Natural killer cell (primary cell): ENCODE results near the gene ATAD3B. TPM values are rescaled to one million over a fixed set of nuclear protein-coding genes. Genes with fewer than 3 reads are reported as not detected.

Experiments
- ATAC-seq, 3 donors: fragments of 150-1000 bp in 2 of 3; fragments of 200-7000 bp in 1 of 3; cut with Tn5 transposase; 1 replicate in 1 of 3; 2 replicates in 2 of 3; pipeline ENCODE4 v1.10.0; 2021; ENCODE audit warnings: mild to moderate bottlenecking in 2 of 3, moderate library complexity in 2 of 3
- DNase-seq, 2 donors: peaks; one replicate each; pipeline versions ENCODE4 v3.0.0 to v3.0.0-alpha.2; 2013 to 2021; ENCODE audit warnings: mixed read lengths in 1 of 2
- H3K27ac ChIP-seq: one replicate; pipeline ENCODE4 v1.5.1; 2013; ENCODE audit warnings: mild to moderate bottlenecking, low read length
- H3K27me3 ChIP-seq: one replicate; pipeline ENCODE4 v1.6.1; 2013; ENCODE audit warnings: low read length; ENCODE audit not compliant: control insufficient read depth, insufficient read depth
- H3K36me3 ChIP-seq: one replicate; pipeline ENCODE4 v1.6.1; 2013; ENCODE audit warnings: low read length; ENCODE audit not compliant: control insufficient read depth, insufficient read depth
- H3K4me1 ChIP-seq: one replicate; pipeline ENCODE4 v1.6.1; 2013; ENCODE audit warnings: low read length; ENCODE audit not compliant: control insufficient read depth, insufficient read depth
- H3K4me3 ChIP-seq: one replicate; pipeline ENCODE4 v1.5.1; 2013; ENCODE audit warnings: low read length
- H3K9me3 ChIP-seq: one replicate; pipeline ENCODE4 v1.6.1; 2013; ENCODE audit warnings: low read length; ENCODE audit not compliant: control insufficient read depth, insufficient read depth
- H3K27ac Mint-ChIP-seq, 2 donors: one replicate each; pipeline ENCODE4 v1.8.0; 2022; ENCODE audit warnings: mild to moderate bottlenecking in 2 of 2, mixed read lengths in 2 of 2, moderate library complexity in 1 of 2
- H3K27me3 Mint-ChIP-seq, 2 donors: one replicate each; pipeline ENCODE4 v1.8.0; 2022; ENCODE audit warnings: low read depth in 2 of 2, mixed read lengths in 2 of 2
- H3K36me3 Mint-ChIP-seq: one replicate; pipeline ENCODE4 v1.8.0; 2022; ENCODE audit warnings: mixed read lengths
- H3K4me1 Mint-ChIP-seq, 2 donors: one replicate each; pipeline ENCODE4 v1.8.0; 2022; ENCODE audit warnings: mixed read lengths in 2 of 2
- H3K4me3 Mint-ChIP-seq: one replicate; pipeline ENCODE4 v1.8.0; 2022; ENCODE audit warnings: mild to moderate bottlenecking, moderate library complexity, mixed read lengths
- H3K9me3 Mint-ChIP-seq, 2 donors: one replicate each; pipeline ENCODE4 v1.8.0; 2022; ENCODE audit warnings: mixed read lengths in 2 of 2
- WGBS: methylation state at CpG from one replicate; pipeline ENCODE4 v1.1.7; 2013; ENCODE audit warnings: missing lambda C conversion rate; ENCODE audit not compliant: insufficient coverage; 5-methylcytosine and 5-hydroxymethylcytosine counted together
- intact Hi-C: fragments of 100-400 bp; cut with micrococcal nuclease; formaldehyde crosslinking; loops from one replicate; pipeline ENCODE4 v1.14.2; 2022
- total RNA-seq, 4 donors: library from RNA; stranded (reverse); fragments of 120-200 nt in 1 of 4; gene quantifications; one replicate each; pipeline versions ENCODE4 v1.2.3 to v1.2.4, GENCODE V29; 2013 to 2022
- TF ChIP-seq, protein P1 (sequence below): fragments of 200-600 bp; IDR thresholded peaks from one replicate; pipeline ENCODE4 v1.8.0; 2022; ENCODE audit warnings: antibody characterized with exemption

The ATAD3B gene
- total RNA-seq, 3 donors from 2014 or later (not counting 1 experiment from before 2014, with no cell fraction given) = 31.9 to 52.4 (median 42.9) TPM

DNA sequence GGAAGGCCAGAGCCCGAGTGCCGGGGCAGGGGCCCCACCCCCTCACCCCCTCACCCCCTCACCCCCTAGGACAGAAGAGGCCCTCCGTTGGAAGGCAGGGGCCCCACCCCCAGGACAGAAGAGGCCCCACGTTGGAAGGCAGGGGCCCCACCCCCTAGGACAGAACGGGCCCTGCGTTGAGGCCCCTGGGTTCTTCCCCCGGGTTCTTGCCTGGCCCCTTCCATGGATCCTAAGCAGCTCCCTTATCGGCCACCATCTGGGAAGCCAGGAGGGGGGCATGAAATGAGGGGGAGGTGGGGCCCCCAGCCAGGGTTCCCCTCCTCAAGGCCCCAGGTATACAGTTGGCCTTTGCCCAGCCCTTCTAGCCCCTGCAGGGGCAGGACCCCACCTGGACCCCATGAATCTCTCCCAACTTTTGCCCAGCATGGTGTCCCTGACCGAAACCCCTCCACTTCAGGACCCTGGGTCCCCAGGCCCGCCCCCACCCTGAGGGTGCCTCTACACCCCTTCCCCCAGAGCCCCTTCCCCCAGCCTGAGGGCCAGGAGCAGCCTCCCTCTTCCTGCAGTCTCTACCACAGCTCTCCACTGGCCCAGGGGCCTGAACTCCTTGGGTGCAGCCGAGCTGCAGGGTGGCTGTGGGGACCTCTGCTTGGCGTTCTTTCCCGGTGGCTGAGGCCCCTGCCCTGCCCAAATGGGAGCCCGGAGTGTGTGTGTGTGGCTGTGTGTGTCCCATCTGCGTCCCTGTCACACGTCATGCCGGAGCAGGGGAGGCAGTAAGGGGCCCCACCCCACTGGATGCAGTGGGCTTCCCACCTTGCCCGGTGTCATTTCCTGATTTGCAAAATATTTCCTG lies 40.3 kb upstream of the ATAD3B start:
- intact Hi-C loops = no loop called here
- Mint-ChIP-seq H3K27me3 (peaks cover 0 to 15% of the 10 kb centered on the region in 2 donors), H3K27ac (no peak overlapping the region), H3K4me3 (no peak overlapping the region), H3K9me3 (no peaks in the 10 kb centered on the region), H3K4me1 (peaks cover 0 to 4% of the 10 kb centered on the region in 2 donors), H3K36me3 (no peaks in the 10 kb centered on the region)
- H3K4me3 ChIP-seq = no peak overlapping the region
- 71% methylated on average over 15 of the region's 18 CpGs for WGBS
- no peaks in the 10 kb centered on the region for H3K9me3 ChIP-seq
- ATAC-seq (no peak), DNase-seq (no peak)
- peaks cover 17% of the 10 kb centered on the region for H3K4me1 ChIP-seq
- no peaks in the 10 kb centered on the region for H3K36me3 ChIP-seq
- no peak overlapping the region for H3K27ac ChIP-seq
- TF ChIP-seq, protein P1, sequence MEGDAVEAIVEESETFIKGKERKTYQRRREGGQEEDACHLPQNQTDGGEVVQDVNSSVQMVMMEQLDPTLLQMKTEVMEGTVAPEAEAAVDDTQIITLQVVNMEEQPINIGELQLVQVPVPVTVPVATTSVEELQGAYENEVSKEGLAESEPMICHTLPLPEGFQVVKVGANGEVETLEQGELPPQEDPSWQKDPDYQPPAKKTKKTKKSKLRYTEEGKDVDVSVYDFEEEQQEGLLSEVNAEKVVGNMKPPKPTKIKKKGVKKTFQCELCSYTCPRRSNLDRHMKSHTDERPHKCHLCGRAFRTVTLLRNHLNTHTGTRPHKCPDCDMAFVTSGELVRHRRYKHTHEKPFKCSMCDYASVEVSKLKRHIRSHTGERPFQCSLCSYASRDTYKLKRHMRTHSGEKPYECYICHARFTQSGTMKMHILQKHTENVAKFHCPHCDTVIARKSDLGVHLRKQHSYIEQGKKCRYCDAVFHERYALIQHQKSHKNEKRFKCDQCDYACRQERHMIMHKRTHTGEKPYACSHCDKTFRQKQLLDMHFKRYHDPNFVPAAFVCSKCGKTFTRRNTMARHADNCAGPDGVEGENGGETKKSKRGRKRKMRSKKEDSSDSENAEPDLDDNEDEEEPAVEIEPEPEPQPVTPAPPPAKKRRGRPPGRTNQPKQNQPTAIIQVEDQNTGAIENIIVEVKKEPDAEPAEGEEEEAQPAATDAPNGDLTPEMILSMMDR = no peak
- peaks cover 20% of the 10 kb centered on the region for H3K27me3 ChIP-seq

- Histone ChIP-seq H3K27me3 (peaks cover 26% of the 10 kb centered on the region), H3K4me3 (no peak overlapping the region), H3K9me3 (no peaks in the 10 kb centered on the region), H3K36me3 (no peaks in the 10 kb centered on the region), H3K27ac (no peak overlapping the region), H3K4me1 (peaks cover 21% of the 10 kb centered on the region)
- WGBS = 69% methylated on average over 3 of the region's 5 CpGs
- TF ChIP-seq, protein P1 = no peak
- Mint-ChIP-seq H3K27me3 (peaks cover 0 to 15% of the 10 kb centered on the region in 2 donors), H3K9me3 (no peaks in the 10 kb centered on the region), H3K4me3 (no peak overlapping the region), H3K27ac (no peak overlapping the region), H3K36me3 (no peaks in the 10 kb centered on the region), H3K4me1 (peaks cover 0 to 4% of the 10 kb centered on the region in 2 donors)
- DNase-seq = no peak
- intact Hi-C loops = no loop called here
- no peak for ATAC-seq
Observed at GRCh38 chr1:1431845-1432273, 39.7 kb upstream of the ATAD3B start.

DNA sequence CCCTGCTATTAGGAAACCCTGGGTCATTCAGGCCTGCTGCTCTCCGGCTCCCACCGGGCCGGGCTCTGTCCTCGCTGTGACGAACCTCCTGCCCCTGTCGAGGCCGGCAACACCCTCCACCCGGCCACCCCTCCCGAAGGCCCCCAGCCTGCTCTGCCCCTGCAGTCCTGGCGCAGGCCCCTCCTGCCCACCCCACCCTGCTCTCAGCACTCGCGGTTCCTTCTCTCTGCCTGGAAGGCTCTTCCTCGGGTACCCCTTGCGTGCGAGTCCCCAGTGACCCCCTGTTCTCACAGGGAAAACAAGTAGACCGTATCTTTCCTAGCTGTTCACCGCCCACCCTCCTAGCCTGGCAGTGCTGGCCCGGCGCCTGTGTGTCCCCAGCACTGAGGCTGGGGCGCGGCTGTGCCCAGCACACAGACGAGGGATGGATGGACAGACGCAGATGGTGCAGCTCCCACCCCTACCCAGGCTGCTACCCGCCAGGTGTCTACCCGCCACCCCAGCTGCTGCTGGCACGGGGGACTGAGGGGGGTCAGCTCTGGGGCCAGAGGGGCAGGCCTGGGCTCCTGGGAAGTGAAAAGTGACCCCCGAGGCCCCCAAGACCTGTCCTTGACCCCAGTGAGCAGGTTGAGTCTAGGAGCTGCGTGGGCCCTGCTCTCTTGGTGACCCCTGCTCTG lies 39.2 kb upstream of the ATAD3B start:
- TF ChIP-seq, protein P1 = no peak
- intact Hi-C loops = no loop called here
- DNase-seq = no peak

More for the DNA sequence above, 39.2 kb upstream of the ATAD3B start:
- Mint-ChIP-seq H3K4me1 (peaks cover 0 to 4% of the 10 kb centered on the region in 2 donors), H3K27me3 (peaks cover 0 to 15% of the 10 kb centered on the region in 2 donors), H3K9me3 (no peaks in the 10 kb centered on the region), H3K36me3 (no peaks in the 10 kb centered on the region), H3K27ac (no peak overlapping the region), H3K4me3 (no peak overlapping the region)
- no peak overlapping the region for H3K4me3 ChIP-seq
- peaks cover 31% of the 10 kb centered on the region for H3K27me3 ChIP-seq
- H3K9me3 ChIP-seq = no peaks in the 10 kb centered on the region
- no peak for ATAC-seq
- no peak overlapping the region for H3K27ac ChIP-seq
- no peaks in the 10 kb centered on the region for H3K36me3 ChIP-seq
- H3K4me1 ChIP-seq = peaks cover 21% of the 10 kb centered on the region
- WGBS = 67% methylated on average over 28 of the region's 28 CpGs
